HEK293 (cell line): ENCODE results near the gene SPRED3.
A peak's percentile ranks its signal among the peaks of the same experiment; 100 is the strongest.

Experiments
- BCL6B ChIP-seq: fragments of 450-650 bp; formaldehyde crosslinking; IDR thresholded peaks from 2 replicates; pipeline ENCODE4 v1.5.1; 2017; ENCODE audit warnings: missing biosample characterization, missing genetic modification characterization
- EGR2 ChIP-seq: fragments of 450-650 bp; formaldehyde crosslinking; IDR thresholded peaks from 2 replicates; pipeline ENCODE4 v1.5.1; 2016; ENCODE audit warnings: low read depth, missing biosample characterization, missing genetic modification characterization
- GFI1B ChIP-seq: fragments of 450-650 bp; formaldehyde crosslinking; IDR thresholded peaks from 2 replicates; pipeline ENCODE4 v1.5.1; 2016; ENCODE audit warnings: missing biosample characterization, missing genetic modification characterization
- SP3 ChIP-seq: fragments of 450-650 bp; formaldehyde crosslinking; IDR thresholded peaks from 2 replicates; pipeline ENCODE4 v1.5.1; 2016; ENCODE audit warnings: missing biosample characterization, missing genetic modification characterization
- WT1 ChIP-seq: fragments of 450-650 bp; formaldehyde crosslinking; IDR thresholded peaks from 2 replicates; pipeline ENCODE4 v1.5.1; 2016; ENCODE audit warnings: missing biosample characterization, missing genetic modification characterization
- ZBTB1 ChIP-seq: fragments of 450-650 bp; formaldehyde crosslinking; IDR thresholded peaks from 2 replicates; pipeline ENCODE4 v1.5.1; 2016; ENCODE audit warnings: missing biosample characterization, missing genetic modification characterization
- ZBTB20 ChIP-seq: fragments of 450-650 bp; formaldehyde crosslinking; IDR thresholded peaks from 2 replicates; pipeline ENCODE4 v1.5.1; 2016; ENCODE audit warnings: missing biosample characterization, missing genetic modification characterization
- ZBTB7A ChIP-seq: fragments of 450-650 bp; formaldehyde crosslinking; IDR thresholded peaks from 2 replicates; pipeline ENCODE4 v1.5.1; 2016; ENCODE audit warnings: low read depth, missing biosample characterization, missing genetic modification characterization
- ZFP3 ChIP-seq: fragments of 450-650 bp; formaldehyde crosslinking; IDR thresholded peaks from 2 replicates; pipeline ENCODE4 v1.5.1; 2016; ENCODE audit warnings: low read depth, missing biosample characterization, missing genetic modification characterization
- ZNF10 ChIP-seq: fragments of 450-650 bp; formaldehyde crosslinking; IDR thresholded peaks from 2 replicates; pipeline ENCODE4 v1.5.1; 2017; ENCODE audit warnings: missing biosample characterization, missing genetic modification characterization
- ZNF223 ChIP-seq: fragments of 450-650 bp; formaldehyde crosslinking; IDR thresholded peaks from 2 replicates; pipeline ENCODE4 v1.5.1; 2016; ENCODE audit warnings: missing biosample characterization, missing genetic modification characterization
- ZNF23 ChIP-seq: fragments of 450-650 bp; formaldehyde crosslinking; IDR thresholded peaks from 2 replicates; pipeline ENCODE4 v1.5.1; 2016; ENCODE audit warnings: missing biosample characterization, missing genetic modification characterization, borderline replicate concordance
- ZNF341 ChIP-seq: fragments of 450-650 bp; formaldehyde crosslinking; IDR thresholded peaks from 2 replicates; pipeline ENCODE4; 2016; ENCODE audit warnings: low read depth, missing biosample characterization, missing genetic modification characterization
- ZNF354C ChIP-seq: fragments of 450-650 bp; formaldehyde crosslinking; IDR thresholded peaks from 2 replicates; pipeline ENCODE4 v1.5.1; 2016; ENCODE audit warnings: missing biosample characterization, missing genetic modification characterization, low read depth, borderline replicate concordance
- ZNF558 ChIP-seq: fragments of 450-650 bp; formaldehyde crosslinking; IDR thresholded peaks from 2 replicates; pipeline ENCODE4 v1.5.1; 2016; ENCODE audit warnings: missing biosample characterization, missing genetic modification characterization
- ZNF585B ChIP-seq: fragments of 450-650 bp; formaldehyde crosslinking; IDR thresholded peaks from 2 replicates; pipeline ENCODE4 v1.5.1; 2016; ENCODE audit warnings: missing biosample characterization, missing genetic modification characterization
- ZNF600 ChIP-seq: fragments of 450-650 bp; formaldehyde crosslinking; IDR thresholded peaks from 2 replicates; pipeline ENCODE4 v1.5.1; 2016; ENCODE audit warnings: missing biosample characterization, missing genetic modification characterization
- ZNF624 ChIP-seq: fragments of 450-650 bp; formaldehyde crosslinking; IDR thresholded peaks from 2 replicates; pipeline ENCODE4 v1.5.1; 2017; ENCODE audit warnings: missing biosample characterization, missing genetic modification characterization
- ZNF654 ChIP-seq: fragments of 450-650 bp; formaldehyde crosslinking; IDR thresholded peaks from 2 replicates; pipeline ENCODE4 v1.5.1; 2016; ENCODE audit warnings: low read depth, missing biosample characterization, missing genetic modification characterization
- ZNF843 ChIP-seq: fragments of 450-650 bp; formaldehyde crosslinking; IDR thresholded peaks from 2 replicates; pipeline ENCODE4 v1.5.1; 2016; ENCODE audit warnings: missing biosample characterization, missing genetic modification characterization
- TF ChIP-seq, protein P1 (sequence below): fragments of 450-650 bp; formaldehyde crosslinking; IDR thresholded peaks from 2 replicates; pipeline ENCODE4 v1.5.1; 2016; ENCODE audit warnings: missing biosample characterization, missing genetic modification characterization
- TF ChIP-seq, protein P2 (sequence below): fragments of 450-650 bp; formaldehyde crosslinking; IDR thresholded peaks from 2 replicates; pipeline ENCODE4 v1.5.1; 2016; ENCODE audit warnings: missing biosample characterization, missing genetic modification characterization, borderline replicate concordance
- TF ChIP-seq, protein P3 (sequence below): fragments of 450-650 bp; formaldehyde crosslinking; IDR thresholded peaks from 2 replicates; pipeline ENCODE4 v1.5.1; 2016; ENCODE audit warnings: missing biosample characterization, missing genetic modification characterization
- TF ChIP-seq, protein P4 (sequence below): fragments of 450-650 bp; formaldehyde crosslinking; IDR thresholded peaks from 2 replicates; pipeline ENCODE4 v1.5.1; 2016; ENCODE audit warnings: missing biosample characterization, missing genetic modification characterization

The SPRED3 gene

GRCh38 chr19:38374332-38375097 is 14.0 kb upstream of the SPRED3 start, which contains the start of gene PSMD8 (continued):
- TF ChIP-seq, protein P1, sequence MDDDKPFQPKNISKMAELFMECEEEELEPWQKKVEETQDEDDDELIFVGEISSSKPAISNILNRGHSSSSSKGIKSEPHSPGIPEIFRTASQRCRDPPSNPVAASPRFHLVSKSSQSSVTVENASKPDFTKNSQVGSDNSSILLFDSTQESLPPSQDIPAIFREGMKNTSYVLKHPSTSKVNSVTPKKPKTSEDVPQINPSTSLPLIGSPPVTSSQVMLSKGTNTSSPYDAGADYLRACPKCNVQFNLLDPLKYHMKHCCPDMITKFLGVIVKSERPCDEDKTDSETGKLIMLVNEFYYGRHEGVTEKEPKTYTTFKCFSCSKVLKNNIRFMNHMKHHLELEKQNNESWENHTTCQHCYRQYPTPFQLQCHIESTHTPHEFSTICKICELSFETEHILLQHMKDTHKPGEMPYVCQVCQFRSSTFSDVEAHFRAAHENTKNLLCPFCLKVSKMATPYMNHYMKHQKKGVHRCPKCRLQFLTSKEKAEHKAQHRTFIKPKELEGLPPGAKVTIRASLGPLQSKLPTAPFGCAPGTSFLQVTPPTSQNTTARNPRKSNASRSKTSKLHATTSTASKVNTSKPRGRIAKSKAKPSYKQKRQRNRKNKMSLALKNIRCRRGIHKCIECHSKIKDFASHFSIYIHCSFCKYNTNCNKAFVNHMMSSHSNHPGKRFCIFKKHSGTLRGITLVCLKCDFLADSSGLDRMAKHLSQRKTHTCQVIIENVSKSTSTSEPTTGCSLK (tag by site-specific recombination): no peak
- TF ChIP-seq ZNF223: peak; percentile 64
- peak; percentile 93 for TF ChIP-seq ZBTB20 (tag by site-specific recombination)
- peak; percentile 10; the same call in 1 of the 2 replicates for TF ChIP-seq ZFP3
- TF ChIP-seq GFI1B (tag by site-specific recombination): no peak; the same call in 1 of the 2 replicates
- peak; percentile 96 for TF ChIP-seq ZNF341 (tag by site-specific recombination)
- peak; percentile 100 for TF ChIP-seq SP3 (tag by site-specific recombination)
- peak; percentile 96 for TF ChIP-seq ZBTB7A (tag by site-specific recombination)
- peak; percentile 88 for TF ChIP-seq ZNF600 (tag by site-specific recombination)
- TF ChIP-seq, protein P2, sequence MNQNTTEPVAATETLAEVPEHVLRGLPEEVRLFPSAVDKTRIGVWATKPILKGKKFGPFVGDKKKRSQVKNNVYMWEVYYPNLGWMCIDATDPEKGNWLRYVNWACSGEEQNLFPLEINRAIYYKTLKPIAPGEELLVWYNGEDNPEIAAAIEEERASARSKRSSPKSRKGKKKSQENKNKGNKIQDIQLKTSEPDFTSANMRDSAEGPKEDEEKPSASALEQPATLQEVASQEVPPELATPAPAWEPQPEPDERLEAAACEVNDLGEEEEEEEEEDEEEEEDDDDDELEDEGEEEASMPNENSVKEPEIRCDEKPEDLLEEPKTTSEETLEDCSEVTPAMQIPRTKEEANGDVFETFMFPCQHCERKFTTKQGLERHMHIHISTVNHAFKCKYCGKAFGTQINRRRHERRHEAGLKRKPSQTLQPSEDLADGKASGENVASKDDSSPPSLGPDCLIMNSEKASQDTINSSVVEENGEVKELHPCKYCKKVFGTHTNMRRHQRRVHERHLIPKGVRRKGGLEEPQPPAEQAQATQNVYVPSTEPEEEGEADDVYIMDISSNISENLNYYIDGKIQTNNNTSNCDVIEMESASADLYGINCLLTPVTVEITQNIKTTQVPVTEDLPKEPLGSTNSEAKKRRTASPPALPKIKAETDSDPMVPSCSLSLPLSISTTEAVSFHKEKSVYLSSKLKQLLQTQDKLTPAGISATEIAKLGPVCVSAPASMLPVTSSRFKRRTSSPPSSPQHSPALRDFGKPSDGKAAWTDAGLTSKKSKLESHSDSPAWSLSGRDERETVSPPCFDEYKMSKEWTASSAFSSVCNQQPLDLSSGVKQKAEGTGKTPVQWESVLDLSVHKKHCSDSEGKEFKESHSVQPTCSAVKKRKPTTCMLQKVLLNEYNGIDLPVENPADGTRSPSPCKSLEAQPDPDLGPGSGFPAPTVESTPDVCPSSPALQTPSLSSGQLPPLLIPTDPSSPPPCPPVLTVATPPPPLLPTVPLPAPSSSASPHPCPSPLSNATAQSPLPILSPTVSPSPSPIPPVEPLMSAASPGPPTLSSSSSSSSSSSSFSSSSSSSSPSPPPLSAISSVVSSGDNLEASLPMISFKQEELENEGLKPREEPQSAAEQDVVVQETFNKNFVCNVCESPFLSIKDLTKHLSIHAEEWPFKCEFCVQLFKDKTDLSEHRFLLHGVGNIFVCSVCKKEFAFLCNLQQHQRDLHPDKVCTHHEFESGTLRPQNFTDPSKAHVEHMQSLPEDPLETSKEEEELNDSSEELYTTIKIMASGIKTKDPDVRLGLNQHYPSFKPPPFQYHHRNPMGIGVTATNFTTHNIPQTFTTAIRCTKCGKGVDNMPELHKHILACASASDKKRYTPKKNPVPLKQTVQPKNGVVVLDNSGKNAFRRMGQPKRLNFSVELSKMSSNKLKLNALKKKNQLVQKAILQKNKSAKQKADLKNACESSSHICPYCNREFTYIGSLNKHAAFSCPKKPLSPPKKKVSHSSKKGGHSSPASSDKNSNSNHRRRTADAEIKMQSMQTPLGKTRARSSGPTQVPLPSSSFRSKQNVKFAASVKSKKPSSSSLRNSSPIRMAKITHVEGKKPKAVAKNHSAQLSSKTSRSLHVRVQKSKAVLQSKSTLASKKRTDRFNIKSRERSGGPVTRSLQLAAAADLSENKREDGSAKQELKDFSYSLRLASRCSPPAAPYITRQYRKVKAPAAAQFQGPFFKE (tag by site-specific recombination): peak; percentile 78; the same call in 1 of the 2 replicates
- TF ChIP-seq ZNF585B (tag by site-specific recombination): 0 out of 2 replicates have a peak, but pooled peaks have one; percentile 9
- TF ChIP-seq ZNF654: no peak; the same call in 1 of the 2 replicates
- TF ChIP-seq ZNF10 (tag by site-specific recombination): peak; percentile 48; the same call in 1 of the 2 replicates
- TF ChIP-seq EGR2: peak; percentile 94
- TF ChIP-seq ZNF354C: no peak
- TF ChIP-seq, protein P3, sequence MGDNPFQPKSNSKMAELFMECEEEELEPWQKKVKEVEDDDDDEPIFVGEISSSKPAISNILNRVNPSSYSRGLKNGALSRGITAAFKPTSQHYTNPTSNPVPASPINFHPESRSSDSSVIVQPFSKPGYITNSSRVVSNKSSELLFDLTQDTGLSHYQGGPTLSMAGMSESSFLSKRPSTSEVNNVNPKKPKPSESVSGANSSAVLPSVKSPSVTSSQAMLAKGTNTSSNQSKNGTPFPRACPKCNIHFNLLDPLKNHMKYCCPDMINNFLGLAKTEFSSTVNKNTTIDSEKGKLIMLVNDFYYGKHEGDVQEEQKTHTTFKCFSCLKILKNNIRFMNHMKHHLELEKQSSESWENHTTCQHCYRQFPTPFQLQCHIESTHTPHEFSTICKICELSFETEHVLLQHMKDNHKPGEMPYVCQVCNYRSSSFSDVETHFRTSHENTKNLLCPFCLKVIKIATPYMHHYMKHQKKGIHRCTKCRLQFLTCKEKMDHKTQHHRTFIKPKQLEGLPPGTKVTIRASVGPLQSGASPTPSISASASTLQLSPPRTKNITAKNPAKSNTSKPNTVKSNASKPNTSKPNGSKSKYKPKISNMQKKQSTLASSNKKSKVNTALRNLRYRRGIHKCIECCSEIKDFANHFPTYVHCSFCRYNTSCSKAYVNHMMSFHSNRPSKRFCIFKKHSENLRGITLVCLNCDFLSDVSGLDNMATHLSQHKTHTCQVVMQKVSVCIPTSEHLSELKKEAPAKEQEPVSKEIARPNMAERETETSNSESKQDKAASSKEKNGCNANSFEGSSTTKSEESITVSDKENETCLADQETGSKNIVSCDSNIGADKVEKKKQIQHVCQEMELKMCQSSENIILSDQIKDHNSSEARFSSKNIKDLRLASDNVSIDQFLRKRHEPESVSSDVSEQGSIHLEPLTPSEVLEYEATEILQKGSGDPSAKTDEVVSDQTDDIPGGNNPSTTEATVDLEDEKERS (tag by site-specific recombination): peak; percentile 97
- peak; percentile 76 for TF ChIP-seq WT1 (tag by site-specific recombination)
- peak; percentile 63; the same call in 1 of the 2 replicates for TF ChIP-seq ZNF23 (tag by site-specific recombination)
- TF ChIP-seq ZNF624 (tag by site-specific recombination): no peak
- TF ChIP-seq BCL6B (tag by site-specific recombination): no peak; the same call in 1 of the 2 replicates
- no peak for TF ChIP-seq ZNF558
- TF ChIP-seq, protein P4, sequence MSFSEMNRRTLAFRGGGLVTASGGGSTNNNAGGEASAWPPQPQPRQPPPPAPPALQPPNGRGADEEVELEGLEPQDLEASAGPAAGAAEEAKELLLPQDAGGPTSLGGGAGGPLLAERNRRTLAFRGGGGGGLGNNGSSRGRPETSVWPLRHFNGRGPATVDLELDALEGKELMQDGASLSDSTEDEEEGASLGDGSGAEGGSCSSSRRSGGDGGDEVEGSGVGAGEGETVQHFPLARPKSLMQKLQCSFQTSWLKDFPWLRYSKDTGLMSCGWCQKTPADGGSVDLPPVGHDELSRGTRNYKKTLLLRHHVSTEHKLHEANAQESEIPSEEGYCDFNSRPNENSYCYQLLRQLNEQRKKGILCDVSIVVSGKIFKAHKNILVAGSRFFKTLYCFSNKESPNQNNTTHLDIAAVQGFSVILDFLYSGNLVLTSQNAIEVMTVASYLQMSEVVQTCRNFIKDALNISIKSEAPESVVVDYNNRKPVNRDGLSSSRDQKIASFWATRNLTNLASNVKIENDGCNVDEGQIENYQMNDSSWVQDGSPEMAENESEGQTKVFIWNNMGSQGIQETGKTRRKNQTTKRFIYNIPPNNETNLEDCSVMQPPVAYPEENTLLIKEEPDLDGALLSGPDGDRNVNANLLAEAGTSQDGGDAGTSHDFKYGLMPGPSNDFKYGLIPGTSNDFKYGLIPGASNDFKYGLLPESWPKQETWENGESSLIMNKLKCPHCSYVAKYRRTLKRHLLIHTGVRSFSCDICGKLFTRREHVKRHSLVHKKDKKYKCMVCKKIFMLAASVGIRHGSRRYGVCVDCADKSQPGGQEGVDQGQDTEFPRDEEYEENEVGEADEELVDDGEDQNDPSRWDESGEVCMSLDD: peak; percentile 75
- no peak for TF ChIP-seq ZBTB1
- peak; percentile 85 for TF ChIP-seq ZNF843
